Neuronal stem cell (in vitro differentiated cells): ENCODE measurements around the gene EFTUD2.
"Not testable (repeated sequence)": the region's sequence is repeated elsewhere in the genome, so short reads cannot be mapped to it uniquely, and the experiment has no call there.

Experiments used
- DNase-seq: peaks from one replicate; pipeline ENCODE4 v3.0.0-alpha.2; 2013; ENCODE audit warnings: low spot score
- H2AFZ ChIP-seq: one replicate; pipeline ENCODE4 v1.6.1; 2013; ENCODE audit warnings: mild to moderate bottlenecking, low read length, inconsistent platforms
- H2AK5ac ChIP-seq: 2 replicates; pipeline ENCODE4 v1.6.1; 2013; ENCODE audit warnings: low read depth, mild to moderate bottlenecking, inconsistent platforms, low read length, moderate library complexity, mixed read lengths
- H2BK120ac ChIP-seq: 2 replicates; pipeline ENCODE4 v1.6.1; 2013; ENCODE audit warnings: low read depth, mild to moderate bottlenecking, inconsistent platforms, low read length, moderate library complexity, mixed read lengths
- H2BK12ac ChIP-seq: one replicate; pipeline ENCODE4 v1.6.1; 2013; ENCODE audit warnings: low read length, inconsistent platforms
- H2BK15ac ChIP-seq: 2 replicates; pipeline ENCODE4 v1.6.1; 2013; ENCODE audit warnings: mild to moderate bottlenecking, low read length, inconsistent platforms, mixed read lengths
- H2BK5ac ChIP-seq: one replicate; pipeline ENCODE4 v1.6.1; 2013; ENCODE audit warnings: inconsistent platforms, mild to moderate bottlenecking, low read length, moderate library complexity
- H3K14ac ChIP-seq: one replicate; pipeline ENCODE4 v1.6.1; 2013; ENCODE audit warnings: low read length, inconsistent platforms
- H3K18ac ChIP-seq: 2 replicates; pipeline ENCODE4 v1.6.1; 2013; ENCODE audit warnings: low read length, inconsistent platforms
- H3K23ac ChIP-seq: 2 replicates; pipeline ENCODE4 v1.6.1; 2013; ENCODE audit warnings: low read depth, mild to moderate bottlenecking, mixed read lengths, low read length, inconsistent platforms; ENCODE audit not compliant: poor library complexity
- H3K27ac ChIP-seq: replicated peaks from 3 replicates; pipeline ENCODE4 v1.5.1; 2013; ENCODE audit warnings: low read length, inconsistent platforms
- H3K27me3 ChIP-seq, 3 experiments: 2 replicates each; pipeline ENCODE4 v1.6.1; 2013; ENCODE audit warnings: low read length in 3 of 3, mild to moderate bottlenecking in 2 of 3, inconsistent platforms in 1 of 3, low read depth in 1 of 3, mixed read lengths in 1 of 3, moderate library complexity in 1 of 3; ENCODE audit not compliant: control insufficient read depth in 3 of 3, insufficient read depth in 3 of 3
- H3K36me3 ChIP-seq, 2 donors: replicated peaks in 1 of 2; 2 replicates each; pipeline ENCODE4 v1.6.1; 2013; ENCODE audit warnings: low read length in 2 of 2; ENCODE audit not compliant: control insufficient read depth in 2 of 2, insufficient read depth in 2 of 2
- H3K4ac ChIP-seq: 2 replicates; pipeline ENCODE4 v1.6.1; 2013; ENCODE audit warnings: inconsistent platforms, mild to moderate bottlenecking, low read length, moderate library complexity
- H3K4me1 ChIP-seq, 2 donors: 1 replicate in 1 of 2; 2 replicates in 1 of 2; pipeline ENCODE4 v1.6.1; 2013; ENCODE audit warnings: low read length in 2 of 2, low read depth in 1 of 2; ENCODE audit not compliant: control insufficient read depth in 2 of 2, insufficient read depth in 1 of 2
- H3K4me2 ChIP-seq: one replicate; pipeline ENCODE4 v1.6.1; 2013; ENCODE audit warnings: mild to moderate bottlenecking, low read length, inconsistent platforms; ENCODE audit not compliant: insufficient read depth, poor library complexity, severe bottlenecking
- H3K4me3 ChIP-seq, 2 donors: 2 replicates each; pipeline ENCODE4 v1.5.1; 2013; ENCODE audit warnings: low read length in 2 of 2, mild to moderate bottlenecking in 2 of 2, inconsistent platforms in 1 of 2, moderate library complexity in 1 of 2
- H3K79me1 ChIP-seq: one replicate; pipeline ENCODE4 v1.6.1; 2013; ENCODE audit warnings: low read depth, mild to moderate bottlenecking, inconsistent platforms, low read length, moderate library complexity
- H3K9ac ChIP-seq: one replicate; pipeline ENCODE4 v1.6.1; 2013; ENCODE audit warnings: mild to moderate bottlenecking, low read depth, low read length, inconsistent platforms; ENCODE audit not compliant: poor library complexity
- H3K9me3 ChIP-seq, 2 donors: replicated peaks in 1 of 2; 2 replicates each; pipeline versions ENCODE3 to v1.6.1; 2013; ENCODE audit warnings: low read length in 2 of 2, mild to moderate bottlenecking in 2 of 2, inconsistent platforms in 1 of 2, low read depth in 1 of 2, mixed read lengths in 1 of 2, moderate library complexity in 1 of 2; ENCODE audit not compliant: control insufficient read depth in 2 of 2, insufficient read depth in 1 of 2
- H4K8ac ChIP-seq: one replicate; pipeline ENCODE4 v1.6.1; 2013; ENCODE audit warnings: low read depth, mild to moderate bottlenecking, inconsistent platforms, low read length, moderate library complexity
- H4K91ac ChIP-seq: one replicate; pipeline ENCODE4 v1.6.1; 2013; ENCODE audit warnings: low read length, low read depth, mild to moderate bottlenecking, inconsistent platforms; ENCODE audit not compliant: poor library complexity
- WGBS, 2 donors: extraction: QIAGEN DNeasy Blood & Tissue Kit; methylation state at CpG; one replicate each; pipeline ENCODE4 v1.1.7; 2013; ENCODE audit warnings: missing lambda C conversion rate in 2 of 2, mixed read lengths in 1 of 2; ENCODE audit not compliant: insufficient read length in 2 of 2, insufficient replicate concordance in 1 of 2; ENCODE audit errors: extremely low coverage in 2 of 2; 5-methylcytosine and 5-hydroxymethylcytosine counted together

EFTUD2 gene

DNA sequence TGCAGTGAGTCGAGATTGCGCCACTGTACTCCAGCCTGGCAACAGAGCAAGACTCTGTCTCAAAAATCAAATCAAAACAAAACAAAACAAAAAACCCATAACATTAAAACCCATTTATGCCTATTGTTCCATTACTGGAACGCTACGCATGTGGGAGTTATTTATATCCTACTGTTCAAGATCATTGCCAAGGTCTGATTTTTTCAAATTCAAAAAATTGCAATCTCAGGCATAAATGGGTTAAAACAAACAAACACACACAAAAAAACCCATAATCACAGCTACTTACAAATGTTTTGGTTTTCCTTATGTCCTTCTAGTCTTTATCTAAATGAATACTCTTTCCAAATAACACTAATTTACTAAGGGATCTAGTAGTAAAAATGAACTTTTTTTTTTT is 87.0 kb downstream of the EFTUD2 start:
- H2BK12ac ChIP-seq, result no peak overlapping the region
- no peak overlapping the region for H2BK15ac ChIP-seq
- H2AFZ ChIP-seq, result no peak overlapping the region
- no peak overlapping the region for H3K4ac ChIP-seq
- no peak overlapping the region for H3K18ac ChIP-seq
- DNase-seq, result no peak
- no peak overlapping the region for H2BK5ac ChIP-seq
- no peaks in the 10 kb centered on the region for H3K27me3 ChIP-seq
- no peak overlapping the region for H3K4me3 ChIP-seq
- H4K8ac ChIP-seq, result no peak overlapping the region
- H3K27ac ChIP-seq, result no peak overlapping the region
- peaks cover 0 to 1% of the 10 kb centered on the region in 2 donors for H3K9me3 ChIP-seq
- H3K79me1 ChIP-seq, result peaks cover 3% of the 10 kb centered on the region
- no peak overlapping the region for H3K9ac ChIP-seq
- H3K4me2 ChIP-seq, result no peak overlapping the region
- no peak overlapping the region for H2AK5ac ChIP-seq
- H3K23ac ChIP-seq, result no peak overlapping the region
- no peak overlapping the region for H3K14ac ChIP-seq
- WGBS, 2 donors, result no CpG with 5 or more reads among the region's 4 CpGs
- peaks cover 8 to 60% of the 10 kb centered on the region in 2 donors for H3K36me3 ChIP-seq
- H2BK120ac ChIP-seq, result no peak overlapping the region
- H4K91ac ChIP-seq, result no peak overlapping the region
- H3K4me1 ChIP-seq, result no peaks in the 10 kb centered on the region

DNA sequence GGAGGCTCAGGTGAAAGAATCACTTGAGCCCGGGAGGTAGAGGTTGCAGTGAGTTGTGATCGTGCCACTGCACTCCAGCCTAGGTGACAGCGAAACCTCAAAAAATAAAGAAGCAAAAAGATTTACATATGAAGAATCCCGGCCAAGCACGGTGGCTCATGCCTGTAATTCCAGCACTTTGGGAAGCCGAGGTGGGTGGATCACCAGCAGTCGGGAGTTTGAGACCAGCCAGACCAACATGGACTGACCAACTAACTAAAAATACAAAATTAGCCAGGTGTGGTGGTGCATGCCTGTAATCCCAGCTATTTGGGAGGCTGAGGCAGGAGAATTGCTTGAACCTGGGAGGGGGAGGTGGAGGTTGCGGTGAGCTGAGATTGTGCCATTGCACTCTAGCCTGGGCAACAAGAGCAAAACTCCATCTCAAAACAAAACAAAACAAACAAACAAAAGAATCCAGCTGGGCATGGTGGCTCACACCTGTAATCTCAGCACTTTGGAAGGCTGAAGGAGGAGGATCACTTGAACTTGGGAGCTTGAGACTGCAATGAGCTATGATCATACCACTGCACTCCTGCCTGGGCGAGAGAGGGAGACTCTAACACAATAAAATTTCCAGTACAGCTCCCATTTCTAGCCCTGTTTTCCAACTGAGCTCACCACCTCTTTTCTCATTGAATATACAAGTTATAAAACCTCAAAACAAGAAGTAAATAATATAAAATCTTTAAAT is 90.4 kb downstream of the EFTUD2 start:
- not testable (repeated sequence) for H3K4me2 ChIP-seq, H2BK12ac ChIP-seq, H2AFZ ChIP-seq, H3K23ac ChIP-seq, H2BK120ac ChIP-seq, H3K27me3 ChIP-seq, H3K9ac ChIP-seq, H3K4me1 ChIP-seq, H4K8ac ChIP-seq, H2AK5ac ChIP-seq, H4K91ac ChIP-seq, H3K18ac ChIP-seq, H3K4ac ChIP-seq, H2BK15ac ChIP-seq, H3K27ac ChIP-seq, H3K9me3 ChIP-seq, H3K4me3 ChIP-seq, H2BK5ac ChIP-seq, DNase-seq, H3K79me1 ChIP-seq, H3K14ac ChIP-seq
- peaks cover 22 to 76% of the 10 kb centered on the region in 2 donors for H3K36me3 ChIP-seq
- WGBS, 2 donors, result no CpG with 5 or more reads among the region's 9 CpGs

DNA sequence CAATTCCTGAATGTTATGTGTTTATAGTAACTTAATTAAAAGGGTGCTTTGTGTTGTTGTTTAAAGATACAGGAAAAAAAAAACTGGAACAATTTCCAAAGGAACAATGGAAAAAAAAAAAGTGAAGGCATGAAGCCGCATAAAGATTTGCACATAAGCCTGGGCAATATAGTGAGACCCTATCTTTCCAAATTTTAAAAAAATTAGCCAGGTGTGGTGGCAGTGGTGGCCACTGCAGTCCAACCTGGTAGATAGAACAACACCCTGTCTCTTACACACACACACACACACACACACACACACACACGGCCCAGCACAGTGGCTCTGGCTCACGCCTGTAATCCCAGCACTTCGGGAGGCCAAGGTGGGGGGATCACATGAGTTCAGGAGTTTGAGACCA is 91.1 kb downstream of the EFTUD2 start:
- no peaks in the 10 kb centered on the region for H3K27me3 ChIP-seq
- no CpG with 5 or more reads among the region's 4 CpGs for WGBS, 2 donors
- H3K23ac ChIP-seq, result no peak overlapping the region
- DNase-seq, result no peak
- H3K14ac ChIP-seq, result no peak overlapping the region
- H3K36me3 ChIP-seq, result peaks cover 24 to 77% of the 10 kb centered on the region in 2 donors
- H4K8ac ChIP-seq, result no peak overlapping the region
- no peak overlapping the region for H3K4me3 ChIP-seq
- H3K4ac ChIP-seq, result no peak overlapping the region
- H2AFZ ChIP-seq, result no peak overlapping the region
- no peaks in the 10 kb centered on the region for H3K4me1 ChIP-seq
- H3K27ac ChIP-seq, result no peak overlapping the region
- H2BK15ac ChIP-seq, result no peak overlapping the region
- no peak overlapping the region for H2BK5ac ChIP-seq
- H2BK120ac ChIP-seq, result no peak overlapping the region
- H3K9ac ChIP-seq, result no peak overlapping the region
- H3K4me2 ChIP-seq, result no peak overlapping the region
- peaks cover 3% of the 10 kb centered on the region for H3K79me1 ChIP-seq
- H2AK5ac ChIP-seq, result no peak overlapping the region
- no peak overlapping the region for H3K18ac ChIP-seq
- H4K91ac ChIP-seq, result no peak overlapping the region
- H3K9me3 ChIP-seq, result peaks cover 0 to 1% of the 10 kb centered on the region in 2 donors
- H2BK12ac ChIP-seq, result no peak overlapping the region

DNA sequence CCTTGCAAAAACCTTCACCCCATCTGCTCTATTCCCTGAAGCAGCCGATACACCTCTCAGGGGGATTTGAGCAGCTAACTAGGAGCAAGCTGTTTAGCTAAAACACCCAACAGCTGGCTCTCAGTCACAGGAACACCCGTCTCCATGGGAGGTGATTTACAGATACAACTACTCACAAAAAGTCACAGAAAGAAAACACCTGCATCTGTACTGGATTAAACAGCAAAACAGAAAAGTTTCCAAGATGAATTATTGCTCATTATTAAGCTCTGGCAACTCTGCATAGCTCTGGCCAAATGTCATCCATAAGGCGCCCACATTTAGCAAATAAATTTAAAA is 91.5 kb downstream of the EFTUD2 start:
- Histone ChIP-seq H3K4me3 (no peak overlapping the region), H2BK15ac (no peak overlapping the region), H3K4me2 (no peak overlapping the region), H3K27me3 (no peaks in the 10 kb centered on the region), H2BK12ac (no peak overlapping the region), H2AK5ac (no peak overlapping the region), H3K4me1 (no peaks in the 10 kb centered on the region), H2BK5ac (no peak overlapping the region), H2BK120ac (no peak overlapping the region), H3K27ac (no peak overlapping the region), H3K9me3 (peaks cover 0 to 1% of the 10 kb centered on the region in 2 donors), H3K79me1 (peaks cover 3% of the 10 kb centered on the region), H3K23ac (no peak overlapping the region), H3K9ac (no peak overlapping the region), H3K36me3 (peaks cover 24 to 77% of the 10 kb centered on the region in 2 donors), H4K91ac (no peak overlapping the region), H3K14ac (no peak overlapping the region), H2AFZ (no peak overlapping the region), H3K18ac (no peak overlapping the region), H3K4ac (no peak overlapping the region), H4K8ac (no peak overlapping the region)
- WGBS, 2 donors, result no CpG with 5 or more reads among the region's 3 CpGs
- no peak for DNase-seq
